Neuron (in vitro differentiated cells): ENCODE measurements around the gene CHCHD3.

Experiments used
- H2AFZ ChIP-seq: one replicate; pipeline ENCODE4 v1.6.1; 2013; ENCODE audit warnings: low read depth, mild to moderate bottlenecking, inconsistent platforms, low read length, moderate library complexity
- H3K27me3 ChIP-seq: one replicate; pipeline ENCODE4 v1.6.1; 2013; ENCODE audit warnings: low read length; ENCODE audit not compliant: insufficient read depth
- H3K36me3 ChIP-seq: one replicate; pipeline ENCODE4 v1.6.1; 2013; ENCODE audit warnings: low read length; ENCODE audit not compliant: insufficient read depth
- H3K4me1 ChIP-seq: one replicate; pipeline ENCODE4 v1.6.1; 2013; ENCODE audit warnings: low read length; ENCODE audit not compliant: insufficient read depth
- H3K4me3 ChIP-seq: 2 replicates; pipeline ENCODE4 v1.5.1; 2013; ENCODE audit warnings: mild to moderate bottlenecking, low read length, moderate library complexity
- H3K9me3 ChIP-seq: one replicate; pipeline ENCODE4 v1.6.1; 2013; ENCODE audit warnings: low read length

Gene CHCHD3

DNA sequence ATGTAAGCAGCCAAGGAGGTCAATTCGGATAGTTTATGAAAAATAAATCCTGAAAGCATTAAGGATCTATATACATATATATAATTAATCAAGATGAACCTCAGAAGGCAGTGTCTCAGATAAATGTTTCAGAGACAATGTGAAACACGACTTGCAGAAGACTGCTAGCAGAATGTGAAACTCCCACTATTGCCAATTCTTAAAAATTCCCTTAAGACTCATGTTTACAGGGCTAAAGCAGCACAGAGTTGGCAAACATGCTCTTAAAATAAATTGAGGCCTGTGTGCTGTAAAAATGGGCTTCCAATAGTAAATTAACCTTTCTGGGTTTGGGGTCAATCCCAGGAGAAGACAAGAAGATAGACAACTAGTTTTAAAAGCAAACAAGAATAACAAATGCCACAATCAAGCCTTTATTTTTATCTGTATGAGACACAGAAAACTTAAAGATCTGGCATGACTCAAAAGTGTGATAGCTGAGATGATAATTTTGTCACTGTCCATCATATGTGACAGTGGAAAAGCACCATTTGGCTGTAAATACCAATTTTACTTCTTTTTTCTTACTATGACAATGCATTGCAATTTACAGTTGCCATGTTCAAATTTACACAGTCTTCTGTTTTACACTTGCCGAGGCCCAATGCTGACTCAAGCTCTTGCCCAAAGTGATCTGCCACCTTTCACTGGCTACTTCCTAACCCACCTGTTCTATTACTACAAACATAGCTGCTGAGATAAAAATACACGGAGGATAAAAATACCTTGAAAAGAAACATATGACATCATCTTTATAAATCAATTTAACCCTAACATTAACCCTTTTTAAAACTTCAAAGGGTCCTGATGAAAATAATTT, 78.6 kb downstream of the CHCHD3 start:
- Histone ChIP-seq H3K36me3 (no peaks in the 10 kb centered on the region), H3K4me3 (no peak overlapping the region), H3K9me3 (peaks cover 3% of the 10 kb centered on the region), H3K27me3 (no peaks in the 10 kb centered on the region), H3K4me1 (no peaks in the 10 kb centered on the region), H2AFZ (no peak overlapping the region)

DNA sequence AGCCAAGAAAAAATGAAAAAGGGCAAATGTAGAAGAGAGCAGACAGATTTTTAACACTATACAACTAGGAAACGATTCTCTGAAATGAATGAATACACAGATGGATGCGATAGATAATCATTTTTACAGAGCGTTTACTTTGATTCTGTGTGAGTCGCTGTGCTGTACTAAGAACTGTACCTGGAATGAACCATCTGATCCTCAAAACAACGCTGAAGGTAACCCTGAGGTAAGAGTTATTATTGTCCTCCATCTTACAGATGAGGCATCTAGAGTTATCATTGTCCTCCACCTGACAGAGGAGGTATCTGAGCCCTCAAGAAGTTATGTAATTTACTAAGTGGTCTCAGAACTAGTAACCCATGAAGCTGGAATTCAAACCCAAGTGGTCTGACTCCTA, 80.2 kb downstream of the CHCHD3 start:
- Histone ChIP-seq H3K36me3 (no peaks in the 10 kb centered on the region), H3K4me1 (no peaks in the 10 kb centered on the region), H3K4me3 (no peak overlapping the region), H3K9me3 (no peaks in the 10 kb centered on the region), H3K27me3 (no peaks in the 10 kb centered on the region), H2AFZ (no peak overlapping the region)

DNA sequence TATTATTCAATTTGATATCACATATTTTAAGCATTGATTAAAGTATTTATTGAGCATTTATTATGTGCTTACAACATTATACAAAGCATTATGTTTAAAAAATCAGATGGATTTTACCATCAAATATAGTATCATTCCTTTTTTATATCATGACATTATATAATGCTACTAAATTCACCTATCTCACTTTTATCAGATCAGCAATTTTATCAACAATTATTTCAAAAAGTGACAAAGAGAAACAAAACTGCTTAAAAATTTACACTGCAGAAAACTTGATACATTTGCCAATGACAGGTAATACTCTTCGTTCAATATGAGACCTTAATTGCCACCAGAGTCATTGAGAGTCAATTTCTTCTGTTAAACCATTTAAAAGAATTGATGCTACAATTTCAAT, 82.0 kb downstream of the CHCHD3 start:
- H3K9me3 ChIP-seq = no peaks in the 10 kb centered on the region
- no peaks in the 10 kb centered on the region for H3K36me3 ChIP-seq
- H3K27me3 ChIP-seq = no peaks in the 10 kb centered on the region
- H3K4me3 ChIP-seq = no peak overlapping the region
- no peak overlapping the region for H2AFZ ChIP-seq
- H3K4me1 ChIP-seq = no peaks in the 10 kb centered on the region

DNA sequence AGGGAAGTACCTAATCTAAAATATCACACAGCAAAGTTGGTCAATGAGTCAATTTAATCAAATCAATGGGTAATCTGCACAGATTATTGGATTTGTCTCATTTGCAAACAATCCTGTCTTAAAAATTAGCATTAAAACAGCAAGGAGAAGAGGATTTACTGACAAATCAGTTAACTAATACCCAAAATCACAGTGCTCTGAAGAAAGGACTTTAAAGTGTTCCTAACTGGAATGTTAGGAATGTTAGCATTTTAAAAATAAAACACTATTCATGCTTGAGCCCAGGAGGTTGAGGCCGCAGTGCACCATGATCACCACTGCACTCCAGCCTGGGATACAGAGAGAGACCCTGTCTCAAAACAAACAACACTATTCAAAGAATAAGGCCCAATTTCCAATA, 83.1 kb downstream of the CHCHD3 start:
- Histone ChIP-seq H3K4me3 (no peak overlapping the region), H3K4me1 (no peaks in the 10 kb centered on the region), H2AFZ (no peak overlapping the region), H3K36me3 (no peaks in the 10 kb centered on the region), H3K9me3 (no peaks in the 10 kb centered on the region), H3K27me3 (no peaks in the 10 kb centered on the region)

DNA sequence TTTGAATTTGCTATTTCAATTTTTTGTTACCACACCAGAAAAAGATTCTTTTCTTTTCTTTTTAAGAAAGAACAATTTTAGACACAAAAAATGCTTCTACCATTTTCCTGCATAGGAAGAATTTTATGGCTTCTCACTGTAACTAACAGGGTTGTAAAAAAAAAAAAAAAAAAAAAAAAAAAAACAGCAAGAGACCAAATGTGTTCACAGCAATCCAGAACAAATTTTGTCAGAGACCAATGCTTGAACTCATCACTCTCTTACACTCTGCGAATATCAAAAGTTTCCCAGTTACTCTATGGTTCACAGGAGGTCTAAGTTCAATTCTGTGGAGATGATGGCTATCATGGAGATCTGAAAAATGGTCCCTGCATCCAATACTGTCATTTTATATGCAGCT, 84.4 kb downstream of the CHCHD3 start:
- Histone ChIP-seq H3K4me3 (no peak overlapping the region), H3K27me3 (no peaks in the 10 kb centered on the region), H3K36me3 (no peaks in the 10 kb centered on the region), H3K4me1 (no peaks in the 10 kb centered on the region), H3K9me3 (no peaks in the 10 kb centered on the region), H2AFZ (no peak overlapping the region)

DNA sequence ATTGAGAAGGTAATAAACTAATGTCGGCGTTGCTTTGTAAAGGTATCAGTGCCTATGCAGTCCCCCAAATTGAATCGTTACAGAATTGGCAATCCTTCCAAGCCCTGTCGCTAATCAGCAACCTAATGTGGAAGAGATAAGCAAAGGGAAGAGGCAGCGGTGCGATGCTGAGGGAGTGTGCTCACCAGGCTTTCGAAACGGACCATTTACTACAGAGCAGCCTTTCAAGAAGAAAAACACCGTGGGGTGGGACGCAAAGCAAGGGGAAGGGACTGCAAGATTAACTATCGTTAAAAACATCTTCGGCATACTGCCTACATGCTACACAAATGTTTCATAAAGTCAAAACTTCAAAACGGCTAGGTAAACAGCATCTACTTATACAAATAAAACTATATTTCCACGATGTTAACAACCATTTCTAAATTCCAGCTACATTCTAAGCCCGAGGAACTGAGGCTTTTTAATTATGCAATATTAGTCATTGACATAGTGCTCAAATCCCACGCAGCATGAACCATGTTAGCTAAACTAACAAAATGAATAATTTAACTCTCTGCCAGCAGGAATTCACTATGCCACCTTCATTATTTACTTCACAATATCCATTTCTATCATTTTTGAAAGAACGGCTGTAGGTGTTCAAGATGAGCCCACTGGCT, 85.2 kb downstream of the CHCHD3 start:
- H3K4me1 ChIP-seq = no peaks in the 10 kb centered on the region
- no peaks in the 10 kb centered on the region for H3K36me3 ChIP-seq
- H3K9me3 ChIP-seq = no peaks in the 10 kb centered on the region
- no peak overlapping the region for H3K4me3 ChIP-seq
- no peak overlapping the region for H2AFZ ChIP-seq
- no peaks in the 10 kb centered on the region for H3K27me3 ChIP-seq

DNA sequence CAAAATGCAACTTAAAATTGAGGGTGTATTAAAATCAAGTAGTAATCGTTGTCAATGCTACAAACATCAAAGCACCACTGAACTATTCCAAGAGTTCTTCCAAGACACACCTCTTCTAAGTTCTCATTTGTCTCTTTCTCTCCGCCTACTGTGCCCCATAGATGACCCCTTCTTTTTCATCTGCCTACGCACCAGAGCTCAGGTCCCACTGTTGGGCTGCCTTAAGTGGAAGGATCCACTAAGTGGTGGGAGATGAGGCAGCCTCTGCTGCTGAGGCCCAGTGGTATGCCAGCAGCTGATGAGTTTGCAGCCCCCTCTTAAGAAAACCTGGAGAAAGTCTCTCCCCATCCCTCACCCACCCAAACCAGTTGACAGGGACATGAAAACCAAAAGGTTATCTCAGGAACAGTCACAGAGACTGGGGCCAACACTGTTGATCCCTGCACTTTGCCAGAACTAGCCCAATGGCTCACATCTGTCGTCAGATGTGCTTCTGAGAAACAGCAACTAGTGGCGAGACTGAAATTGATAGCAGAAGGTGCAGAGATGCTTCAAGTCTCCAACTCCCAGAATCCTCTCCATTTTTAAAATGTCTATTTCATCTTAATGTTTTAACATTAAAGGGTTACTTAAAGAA, 88.4 kb downstream of the CHCHD3 start:
- H3K4me3 ChIP-seq = no peak overlapping the region

DNA sequence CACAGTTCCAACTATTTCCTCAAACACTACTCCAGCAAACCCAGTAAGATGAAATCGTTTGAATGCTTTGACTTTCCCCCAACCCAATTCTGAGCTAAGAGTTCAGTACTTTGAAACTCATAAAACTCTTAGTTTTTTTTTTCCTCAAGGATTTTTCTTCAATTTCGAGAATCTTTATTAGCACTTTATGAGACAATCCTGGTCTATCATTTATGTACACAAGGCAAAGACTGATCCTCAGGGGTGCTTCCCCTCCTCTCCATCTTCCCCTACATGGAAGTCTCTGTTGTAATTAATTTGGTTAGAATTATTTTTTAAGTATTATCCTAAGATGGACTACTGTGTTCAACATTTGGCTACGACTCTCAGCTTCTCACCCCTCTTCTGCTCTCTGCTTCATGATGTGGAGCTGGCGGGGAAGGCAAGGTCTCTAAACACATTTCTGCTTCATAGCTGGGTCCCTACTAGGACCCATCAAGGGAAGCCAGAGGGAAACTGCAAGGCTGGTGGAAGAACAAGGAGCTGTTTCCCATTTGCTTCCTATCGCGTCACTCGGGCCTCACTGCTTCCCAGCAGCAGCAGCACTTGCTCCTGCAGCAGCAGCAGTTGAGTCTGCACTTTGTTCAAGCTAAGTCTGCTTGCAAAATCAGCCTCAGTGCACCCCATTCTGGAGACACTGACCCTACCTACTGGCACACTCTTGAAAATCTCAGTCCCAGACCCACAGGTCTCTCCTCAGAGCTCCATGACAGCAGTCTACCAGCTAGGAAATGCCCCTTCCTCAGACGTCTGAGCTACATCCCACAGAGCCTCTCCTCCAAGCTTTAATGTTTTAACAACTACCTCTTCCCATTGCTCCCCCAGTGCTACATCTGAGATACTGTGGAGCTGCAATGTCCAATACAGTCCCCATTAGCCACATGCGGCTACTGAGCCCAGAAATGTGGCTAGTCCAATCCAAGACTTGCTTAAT, 90.0 kb downstream of the CHCHD3 start:
- H2AFZ ChIP-seq = no peak overlapping the region
- no peaks in the 10 kb centered on the region for H3K4me1 ChIP-seq
- H3K27me3 ChIP-seq = no peaks in the 10 kb centered on the region
- H3K4me3 ChIP-seq = no peak overlapping the region
- H3K9me3 ChIP-seq = peaks cover 2% of the 10 kb centered on the region
- no peaks in the 10 kb centered on the region for H3K36me3 ChIP-seq

More for the DNA sequence above, 88.4 kb downstream of the CHCHD3 start:
- H3K36me3 ChIP-seq = no peaks in the 10 kb centered on the region
- no peaks in the 10 kb centered on the region for H3K4me1 ChIP-seq
- no peaks in the 10 kb centered on the region for H3K9me3 ChIP-seq
- no peak overlapping the region for H2AFZ ChIP-seq
- no peaks in the 10 kb centered on the region for H3K27me3 ChIP-seq

DNA sequence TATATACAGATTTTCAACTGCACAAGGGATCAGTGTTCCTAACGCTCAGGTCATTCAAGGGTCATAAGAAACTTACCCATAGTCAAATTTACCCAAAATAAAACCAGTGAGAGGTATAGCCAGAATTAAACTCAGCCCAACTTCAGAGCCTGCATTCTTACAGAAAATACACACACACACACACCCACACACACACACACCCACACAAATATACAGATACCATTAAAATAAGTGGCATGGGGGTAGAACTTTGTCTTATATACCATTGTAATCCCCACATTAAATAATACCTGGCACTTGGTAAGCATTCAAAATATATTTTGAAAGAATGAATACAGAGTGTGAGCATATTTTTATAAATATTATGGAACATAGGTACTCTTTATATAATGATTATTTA, 93.8 kb downstream of the CHCHD3 start:
- Histone ChIP-seq H2AFZ (no peak overlapping the region), H3K4me1 (no peaks in the 10 kb centered on the region), H3K27me3 (no peaks in the 10 kb centered on the region), H3K4me3 (no peak overlapping the region), H3K36me3 (no peaks in the 10 kb centered on the region), H3K9me3 (peaks cover 2% of the 10 kb centered on the region)

DNA sequence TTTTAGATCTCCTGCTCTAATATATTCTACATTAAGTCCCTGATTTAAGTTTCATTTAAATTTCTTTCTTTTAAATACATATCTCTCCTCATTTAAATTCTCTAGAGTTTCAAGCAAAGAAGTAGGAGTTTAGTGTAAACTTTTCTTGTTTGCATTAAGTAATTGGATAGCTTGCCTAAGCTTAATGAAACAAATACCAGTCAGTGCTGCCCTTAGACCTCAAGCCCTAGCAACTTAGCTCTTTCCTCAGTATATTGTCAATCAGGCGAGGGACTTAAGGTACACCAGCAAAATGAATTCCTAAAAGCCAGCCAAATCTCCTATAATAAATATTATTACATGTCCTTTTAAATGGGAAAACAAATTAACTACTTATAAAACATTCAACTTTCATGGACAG, 101.5 kb downstream of the CHCHD3 start:
- Histone ChIP-seq H3K36me3 (no peaks in the 10 kb centered on the region), H3K4me1 (no peaks in the 10 kb centered on the region), H2AFZ (no peak overlapping the region), H3K4me3 (no peak overlapping the region), H3K27me3 (no peaks in the 10 kb centered on the region), H3K9me3 (no peaks in the 10 kb centered on the region)

DNA sequence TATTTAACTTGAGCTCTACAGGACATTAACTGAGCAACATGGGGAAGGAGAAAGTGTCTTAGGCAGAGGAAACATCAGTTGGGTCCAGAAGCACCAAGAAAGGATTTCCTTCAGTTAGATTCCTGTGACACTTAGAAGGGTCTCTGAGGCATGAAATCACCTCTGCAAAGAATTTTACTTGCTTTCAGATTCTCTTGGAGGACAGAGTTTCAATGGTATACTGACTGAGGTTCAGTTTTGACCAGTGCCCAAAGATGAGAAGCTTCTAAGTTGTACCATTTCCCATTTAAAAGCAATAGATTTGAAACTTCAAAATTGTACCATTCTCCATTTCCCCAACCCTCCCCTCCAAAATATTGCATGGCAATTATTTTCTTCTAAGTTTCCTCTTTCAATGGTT, 102.4 kb downstream of the CHCHD3 start:
- no peaks in the 10 kb centered on the region for H3K27me3 ChIP-seq
- H3K9me3 ChIP-seq = no peaks in the 10 kb centered on the region
- no peaks in the 10 kb centered on the region for H3K36me3 ChIP-seq
- H3K4me1 ChIP-seq = no peaks in the 10 kb centered on the region
- H3K4me3 ChIP-seq = no peak overlapping the region
- H2AFZ ChIP-seq = no peak overlapping the region

DNA sequence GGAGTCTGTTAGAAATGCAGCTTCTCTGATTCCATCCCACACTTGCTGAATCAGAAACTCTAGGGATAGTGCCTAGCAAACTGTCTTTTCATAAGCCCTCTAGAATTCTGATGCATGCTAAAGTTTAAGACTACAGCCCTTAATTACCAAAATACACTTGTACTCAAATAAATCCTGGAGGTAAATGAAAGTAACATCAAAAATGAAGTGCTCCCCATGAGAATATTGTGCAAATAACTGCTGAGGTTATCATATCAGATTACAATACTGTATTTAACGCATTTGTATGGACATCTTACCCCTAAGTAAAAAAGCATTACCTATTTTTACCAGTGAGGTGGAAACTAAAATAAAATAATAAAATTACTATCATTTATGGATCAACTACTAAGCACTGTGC, 104.7 kb downstream of the CHCHD3 start:
- Histone ChIP-seq H3K4me1 (no peaks in the 10 kb centered on the region), H3K36me3 (peaks cover 9% of the 10 kb centered on the region), H3K27me3 (no peaks in the 10 kb centered on the region), H3K4me3 (no peak overlapping the region), H2AFZ (no peak overlapping the region), H3K9me3 (no peaks in the 10 kb centered on the region)
